Activated CD4-positive, alpha-beta T cell treated with anti-CD3 and anti-CD28 coated beads, Interleukin-2, amount 10 ng/mL, durations not matched to agents 24 days and 14 days (primary cell): ENCODE results near the gene TMCC3. TPM values are rescaled to one million over a fixed set of nuclear protein-coding genes. Genes with fewer than 3 reads are reported as not detected.

Source experiments
- DNase-seq: peaks from one replicate; pipeline ENCODE4 v3.0.0; 2022
- H3K27ac Mint-ChIP-seq: one replicate; pipeline ENCODE4 v1.8.0; 2022; ENCODE audit warnings: mild to moderate bottlenecking, mixed read lengths
- H3K27me3 Mint-ChIP-seq: one replicate; pipeline ENCODE4 v1.8.0; 2022; ENCODE audit warnings: mixed read lengths
- H3K36me3 Mint-ChIP-seq: one replicate; pipeline ENCODE4 v1.8.0; 2022; ENCODE audit warnings: low read depth, mild to moderate bottlenecking, mixed read lengths
- H3K4me1 Mint-ChIP-seq: one replicate; pipeline ENCODE4 v1.8.0; 2021; ENCODE audit warnings: mixed read lengths
- H3K4me3 Mint-ChIP-seq: one replicate; pipeline ENCODE4 v1.8.0; 2022; ENCODE audit warnings: mild to moderate bottlenecking, moderate library complexity, mixed read lengths
- H3K9me3 Mint-ChIP-seq: one replicate; pipeline ENCODE4 v1.8.0; 2021; ENCODE audit warnings: mixed read lengths
- intact Hi-C: fragments of 100-400 bp; cut with micrococcal nuclease; formaldehyde crosslinking; loops from one replicate; pipeline ENCODE4 v1.15.1; 2023
- total RNA-seq: library from RNA; stranded (reverse); gene quantifications from 2 replicates; pipeline ENCODE4 v1.2.3, GENCODE V29; 2022

Gene TMCC3
- total RNA-seq, 1 donor from 2014 or later = not detected

GRCh38 chr12:94679554-94680195, 29.3 kb upstream of the TMCC3 start:
- H3K27ac Mint-ChIP-seq = no peak overlapping the region
- H3K4me3 Mint-ChIP-seq = no peak overlapping the region
- intact Hi-C loops = no loop called here
- peaks cover 10% of the 10 kb centered on the region for H3K27me3 Mint-ChIP-seq
- no peaks in the 10 kb centered on the region for H3K36me3 Mint-ChIP-seq
- H3K9me3 Mint-ChIP-seq = no peaks in the 10 kb centered on the region
- DNase-seq = no peak
- peaks cover 11% of the 10 kb centered on the region for H3K4me1 Mint-ChIP-seq

GRCh38 chr12:94678849-94679248, 28.5 kb upstream of the TMCC3 start:
- intact Hi-C loops = no loop called here
- Mint-ChIP-seq H3K4me1 (peaks cover 12% of the 10 kb centered on the region), H3K27ac (no peak overlapping the region), H3K27me3 (peaks cover 12% of the 10 kb centered on the region), H3K4me3 (no peak overlapping the region), H3K36me3 (no peaks in the 10 kb centered on the region), H3K9me3 (no peaks in the 10 kb centered on the region)
- no peak for DNase-seq

- no peak overlapping the region for H3K27ac Mint-ChIP-seq
- no peak for DNase-seq
- no peaks in the 10 kb centered on the region for H3K36me3 Mint-ChIP-seq
- no peak overlapping the region for H3K4me3 Mint-ChIP-seq
- H3K9me3 Mint-ChIP-seq = no peaks in the 10 kb centered on the region
- intact Hi-C loops = no loop called here
- peaks cover 15% of the 10 kb centered on the region for H3K27me3 Mint-ChIP-seq
- H3K4me1 Mint-ChIP-seq = peaks cover 12% of the 10 kb centered on the region
These were observed 28.0 kb upstream of the TMCC3 start for GRCh38 chr12:94678379-94678778.

GRCh38 chr12:94677778-94678177, 27.4 kb upstream of the TMCC3 start:
- H3K27me3 Mint-ChIP-seq = peaks cover 11% of the 10 kb centered on the region

GRCh38 chr12:94676922-94677321, 26.6 kb upstream of the TMCC3 start:
- peaks cover 12% of the 10 kb centered on the region for H3K4me1 Mint-ChIP-seq
- no peak overlapping the region for H3K4me3 Mint-ChIP-seq
- no peak for DNase-seq
- H3K27ac Mint-ChIP-seq = no peak overlapping the region
- no peaks in the 10 kb centered on the region for H3K36me3 Mint-ChIP-seq
- no peaks in the 10 kb centered on the region for H3K9me3 Mint-ChIP-seq
- H3K27me3 Mint-ChIP-seq = peaks cover 16% of the 10 kb centered on the region
- intact Hi-C loops = no loop called here

More at GRCh38 chr12:94677778-94678177, 27.4 kb upstream of the TMCC3 start:
- Mint-ChIP-seq H3K4me3 (no peak overlapping the region), H3K36me3 (no peaks in the 10 kb centered on the region), H3K4me1 (peaks cover 12% of the 10 kb centered on the region), H3K9me3 (no peaks in the 10 kb centered on the region), H3K27ac (no peak overlapping the region)
- no peak for DNase-seq
- intact Hi-C loops = no loop called here

GRCh38 chr12:94676031-94676641, 25.8 kb upstream of the TMCC3 start:
- no peaks in the 10 kb centered on the region for H3K36me3 Mint-ChIP-seq
- peaks cover 20% of the 10 kb centered on the region for H3K27me3 Mint-ChIP-seq
- H3K27ac Mint-ChIP-seq = peak overlapping the region; percentile 5
- peaks cover 12% of the 10 kb centered on the region for H3K4me1 Mint-ChIP-seq
- peak overlapping the region; percentile 8 for H3K4me3 Mint-ChIP-seq
- H3K9me3 Mint-ChIP-seq = no peaks in the 10 kb centered on the region
- peak; percentile 68 for DNase-seq
- intact Hi-C loops = no loop called here

GRCh38 chr12:94674835-94675234, 24.5 kb upstream of the TMCC3 start:
- Mint-ChIP-seq H3K4me3 (no peak overlapping the region), H3K27ac (no peak overlapping the region), H3K9me3 (no peaks in the 10 kb centered on the region), H3K36me3 (no peaks in the 10 kb centered on the region), H3K27me3 (peaks cover 23% of the 10 kb centered on the region), H3K4me1 (peaks cover 12% of the 10 kb centered on the region)
- DNase-seq = no peak
- intact Hi-C loops = no loop called here

GRCh38 chr12:94674051-94674451, 23.7 kb upstream of the TMCC3 start:
- Mint-ChIP-seq H3K27me3 (peaks cover 24% of the 10 kb centered on the region), H3K27ac (no peak overlapping the region), H3K9me3 (no peaks in the 10 kb centered on the region), H3K4me1 (peaks cover 12% of the 10 kb centered on the region), H3K4me3 (no peak overlapping the region), H3K36me3 (no peaks in the 10 kb centered on the region)
- intact Hi-C loops = no loop called here
- DNase-seq = no peak

GRCh38 chr12:94673496-94673895, 23.1 kb upstream of the TMCC3 start:
- Mint-ChIP-seq H3K9me3 (no peaks in the 10 kb centered on the region), H3K4me3 (no peak overlapping the region), H3K27me3 (peaks cover 24% of the 10 kb centered on the region), H3K36me3 (no peaks in the 10 kb centered on the region), H3K4me1 (peaks cover 12% of the 10 kb centered on the region), H3K27ac (no peak overlapping the region)
- no peak for DNase-seq
- intact Hi-C loops = no loop called here

- Mint-ChIP-seq H3K27me3 (peaks cover 24% of the 10 kb centered on the region), H3K36me3 (no peaks in the 10 kb centered on the region), H3K4me1 (peaks cover 12% of the 10 kb centered on the region), H3K27ac (no peak overlapping the region), H3K4me3 (no peak overlapping the region), H3K9me3 (no peaks in the 10 kb centered on the region)
- DNase-seq = no peak
- intact Hi-C loops = no loop called here
These were observed 21.6 kb upstream of the TMCC3 start for GRCh38 chr12:94671917-94672316.

- no peaks in the 10 kb centered on the region for H3K9me3 Mint-ChIP-seq
- H3K27me3 Mint-ChIP-seq = peaks cover 28% of the 10 kb centered on the region
- intact Hi-C loops = no loop called here
- no peak overlapping the region for H3K27ac Mint-ChIP-seq
- DNase-seq = no peak
- H3K36me3 Mint-ChIP-seq = no peaks in the 10 kb centered on the region
- no peak overlapping the region for H3K4me3 Mint-ChIP-seq
- H3K4me1 Mint-ChIP-seq = peaks cover 6% of the 10 kb centered on the region
These were observed 20.5 kb upstream of the TMCC3 start for GRCh38 chr12:94670898-94671297.

GRCh38 chr12:94670075-94670474, 19.7 kb upstream of the TMCC3 start:
- Mint-ChIP-seq H3K36me3 (no peaks in the 10 kb centered on the region), H3K27ac (no peak overlapping the region), H3K27me3 (peaks cover 27% of the 10 kb centered on the region), H3K4me3 (no peak overlapping the region), H3K9me3 (no peaks in the 10 kb centered on the region), H3K4me1 (peaks cover 4% of the 10 kb centered on the region)
- intact Hi-C loops = no loop called here
- DNase-seq = no peak

- no peaks in the 10 kb centered on the region for H3K9me3 Mint-ChIP-seq
- H3K4me1 Mint-ChIP-seq = no peaks in the 10 kb centered on the region
- H3K4me3 Mint-ChIP-seq = no peak overlapping the region
- no peak overlapping the region for H3K27ac Mint-ChIP-seq
- H3K27me3 Mint-ChIP-seq = peaks cover 16% of the 10 kb centered on the region
- no peaks in the 10 kb centered on the region for H3K36me3 Mint-ChIP-seq
- no peak for DNase-seq
- intact Hi-C loops = no loop called here
These were observed 16.7 kb upstream of the TMCC3 start for GRCh38 chr12:94667031-94667540.

GRCh38 chr12:94666158-94666557, 15.8 kb upstream of the TMCC3 start:
- Mint-ChIP-seq H3K27ac (no peak overlapping the region), H3K36me3 (no peaks in the 10 kb centered on the region), H3K4me3 (no peak overlapping the region), H3K27me3 (peaks cover 13% of the 10 kb centered on the region), H3K9me3 (no peaks in the 10 kb centered on the region), H3K4me1 (no peaks in the 10 kb centered on the region)
- intact Hi-C loops = no loop called here
- no peak for DNase-seq
